RWPE1 (cell line): ENCODE measurements around the gene ITGB4.
A peak's percentile ranks its signal among the peaks of the same experiment; 100 is the strongest.

ENCODE experiments used
- CTCF ChIA-PET: fragments of 350-600 bp; sonication (Branson Sonifier 250); formaldehyde crosslinking; extraction: SDS; loops from one replicate; lab custom pipeline; 2021; lab: Yijun Ruan, JAX
- POLR2A ChIA-PET: fragments of 400-600 bp; formaldehyde crosslinking; extraction: SDS; loops from one replicate; lab custom pipeline; 2020; ENCODE audit warnings: antibody characterized with exemption; ENCODE audit not compliant: low non-redundant PET; lab: Yijun Ruan, JAX
- DNase-seq: peaks from one replicate; pipeline ENCODE4 v3.0.0; 2012; ENCODE audit warnings: low spot score
- H3K27ac ChIP-seq: fragments of 450-650 bp; 2 replicates; pipeline ENCODE4 v1.5.1; 2017
- TF ChIP-seq, protein P1 (sequence below): fragments of 450-650 bp; conservative IDR thresholded peaks from 2 replicates; pipeline ENCODE4 v1.5.1; 2017; ENCODE audit warnings: low read depth, mild to moderate bottlenecking

Gene ITGB4

GRCh38 chr17:75764711-75765421, 43.6 kb downstream of the ITGB4 start, which contains the start of gene GALK1:
Gene GALK1 (minus strand): TSS chr17:75765192. CDS start chr17:75765136, 56 bp downstream.
- peak; percentile 73 for DNase-seq
- TF ChIP-seq, protein P1, sequence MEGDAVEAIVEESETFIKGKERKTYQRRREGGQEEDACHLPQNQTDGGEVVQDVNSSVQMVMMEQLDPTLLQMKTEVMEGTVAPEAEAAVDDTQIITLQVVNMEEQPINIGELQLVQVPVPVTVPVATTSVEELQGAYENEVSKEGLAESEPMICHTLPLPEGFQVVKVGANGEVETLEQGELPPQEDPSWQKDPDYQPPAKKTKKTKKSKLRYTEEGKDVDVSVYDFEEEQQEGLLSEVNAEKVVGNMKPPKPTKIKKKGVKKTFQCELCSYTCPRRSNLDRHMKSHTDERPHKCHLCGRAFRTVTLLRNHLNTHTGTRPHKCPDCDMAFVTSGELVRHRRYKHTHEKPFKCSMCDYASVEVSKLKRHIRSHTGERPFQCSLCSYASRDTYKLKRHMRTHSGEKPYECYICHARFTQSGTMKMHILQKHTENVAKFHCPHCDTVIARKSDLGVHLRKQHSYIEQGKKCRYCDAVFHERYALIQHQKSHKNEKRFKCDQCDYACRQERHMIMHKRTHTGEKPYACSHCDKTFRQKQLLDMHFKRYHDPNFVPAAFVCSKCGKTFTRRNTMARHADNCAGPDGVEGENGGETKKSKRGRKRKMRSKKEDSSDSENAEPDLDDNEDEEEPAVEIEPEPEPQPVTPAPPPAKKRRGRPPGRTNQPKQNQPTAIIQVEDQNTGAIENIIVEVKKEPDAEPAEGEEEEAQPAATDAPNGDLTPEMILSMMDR, result peak; percentile 71
- ChIA-PET CTCF (interaction anchor here (0.6 to 1.8 kb wide), 12 partner anchors 8 to 128 kb away, joined by 3 to 15 read pairs (median 4); no protein-coding TSS in a partner anchor), POLR2A (no interaction called here)
- H3K27ac ChIP-seq, result peak within 1 kb of the TSS; percentile 98

DNA sequence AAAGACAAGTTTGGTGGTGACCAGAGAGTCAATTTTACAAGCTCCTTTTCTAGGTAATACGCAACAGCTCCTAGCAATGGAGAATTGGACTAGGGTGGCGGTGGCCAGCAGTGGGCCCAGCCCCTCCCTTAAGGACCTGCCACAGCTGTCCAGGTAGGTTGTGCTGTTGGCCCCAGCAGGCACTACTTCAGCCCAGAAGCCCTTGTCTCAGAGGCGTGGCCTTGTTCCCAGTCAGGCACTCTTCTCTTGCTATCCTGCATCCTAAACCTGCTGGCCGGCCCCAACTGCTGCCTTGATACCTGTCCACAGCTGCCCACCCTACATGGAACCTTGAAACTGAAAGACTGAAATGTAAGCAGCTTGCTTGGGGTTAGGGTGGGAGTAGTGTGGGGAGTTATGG, 44.7 kb downstream of the ITGB4 start:
- POLR2A ChIA-PET, result interaction anchor here (0.7 kb wide), 1 partner anchor 61 kb away, joined by 3 read pairs; no protein-coding TSS in a partner anchor
- peak overlapping the region; percentile 98 for H3K27ac ChIP-seq
- CTCF ChIA-PET, result interaction anchor here (0.6 to 1.8 kb wide), 5 partner anchors 8 to 381 kb away, joined by 3 to 15 read pairs (median 3); no protein-coding TSS in a partner anchor
- TF ChIP-seq, protein P1, result no peak
- DNase-seq, result no peak

DNA sequence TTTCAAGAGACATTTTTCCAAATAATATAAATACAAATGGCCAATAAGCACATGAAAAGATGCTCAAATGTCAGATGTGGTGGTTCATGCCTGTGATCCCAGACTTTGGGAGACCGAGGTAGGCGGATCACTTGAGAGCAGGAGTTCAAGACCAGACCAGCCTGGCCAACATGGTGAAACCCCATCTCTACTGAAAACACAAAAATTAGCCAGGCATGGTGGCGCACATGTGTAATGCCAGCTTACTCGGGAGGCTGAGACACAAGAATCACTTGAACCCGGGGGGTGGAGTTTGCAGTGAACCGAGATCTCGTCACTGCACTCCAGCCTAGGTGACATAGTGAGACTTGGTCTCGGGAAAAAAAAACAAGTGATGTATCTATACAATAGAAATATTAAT, 46.6 kb downstream of the ITGB4 start:
- H3K27ac ChIP-seq, result no peak overlapping the region
- TF ChIP-seq, protein P1, result no peak
- ChIA-PET POLR2A (no interaction called here), CTCF (no interaction called here)
- no peak for DNase-seq

- POLR2A ChIA-PET, result interaction anchor here (0.6 kb wide), 1 partner anchor 21 kb away, joined by 3 read pairs; no protein-coding TSS in a partner anchor
- TF ChIP-seq, protein P1, result no peak
- no peak overlapping the region for H3K27ac ChIP-seq
- no peak for DNase-seq
- CTCF ChIA-PET, result interaction anchor here (0.7 to 0.9 kb wide), 2 partner anchors 10 to 120 kb away, joined by 3 read pairs; no protein-coding TSS in a partner anchor
These were observed 48.3 kb downstream of the ITGB4 start for GRCh38 chr17:75769536-75769935.

DNA sequence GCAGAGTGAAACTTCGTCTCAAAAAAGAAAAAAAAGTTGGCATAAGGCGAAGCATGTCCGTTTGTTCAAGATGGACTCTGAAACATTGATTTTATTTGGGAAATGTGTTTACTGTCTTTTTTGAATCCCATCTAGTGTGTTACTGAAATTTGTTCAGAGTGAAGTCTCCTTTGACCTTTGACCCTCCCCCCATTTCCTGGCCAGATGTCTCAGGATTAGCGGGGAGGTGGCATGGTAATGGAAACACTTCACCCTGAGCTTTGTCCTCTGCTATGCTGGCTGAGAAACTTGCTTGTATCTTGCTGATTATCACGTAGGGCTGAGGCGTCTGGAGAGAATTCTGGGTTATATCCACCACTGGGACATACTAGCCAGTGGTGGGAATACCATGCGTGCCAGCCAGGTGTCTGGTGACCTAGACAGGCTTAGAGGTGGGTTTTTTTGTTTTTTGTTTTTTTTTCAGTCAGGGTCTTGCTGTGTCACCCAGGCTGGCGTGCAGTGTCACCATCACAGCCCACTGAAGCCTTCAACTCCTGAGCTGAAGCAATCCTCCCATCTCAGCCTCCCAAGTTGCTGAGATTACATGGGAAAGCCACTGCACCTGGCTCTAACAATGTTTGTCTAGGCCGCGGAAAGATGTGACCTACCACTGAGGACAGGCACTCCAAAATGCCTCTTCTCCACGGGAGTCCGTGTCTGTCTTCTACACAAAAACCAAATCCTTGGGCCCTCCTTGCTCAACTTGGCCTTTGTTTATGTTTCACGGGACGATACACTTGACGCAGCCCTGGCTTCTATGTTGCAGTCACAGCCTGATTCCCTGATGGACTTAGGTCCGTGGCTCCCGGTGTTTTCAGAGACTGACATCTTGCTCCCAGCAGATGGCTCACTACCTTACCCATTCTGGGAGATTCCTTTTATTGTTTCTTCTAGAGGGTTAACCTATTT, 50.3 kb downstream of the ITGB4 start:
- DNase-seq, result no peak
- TF ChIP-seq, protein P1, result peak; percentile 28; the same call in 1 of the 2 replicates
- CTCF ChIA-PET, result interaction anchor here (0.7 kb wide), 1 partner anchor 41 kb away, joined by 3 read pairs; no protein-coding TSS in a partner anchor
- peak overlapping the region; percentile 6; the same call in 1 of the 2 replicates for H3K27ac ChIP-seq
- POLR2A ChIA-PET, result interaction anchor here (0.6 kb wide), 1 partner anchor 32 kb away, joined by 4 read pairs; no protein-coding TSS in a partner anchor
